ENCODE results near the gene JCAD.

- TF ChIP-seq CTCF (IDR thresholded peaks at IDR 0.05; ENCODE audit: insufficient read depth, low read depth, low read length) = no peak
- no peak for TF ChIP-seq EZH2 (IDR thresholded peaks at IDR 0.05; ENCODE audit: insufficient read depth, low read length)
These were observed 32.8 kb downstream of the JCAD start for GRCh38 chr10:30026578-30026977.

Data from astrocyte (in vitro differentiated cells and primary cell).